Activated B cell treated with CpG ODN at 0.5 μM for 24 hours (primary cell): ENCODE results near the gene RBFOX2. TPM values are rescaled to one million over a fixed set of nuclear protein-coding genes. Genes with fewer than 3 reads are reported as not detected.

ENCODE experiments used
- ATAC-seq: fragments of 200-7000 bp; cut with Tn5 transposase; one replicate; pipeline ENCODE4 v1.10.0; 2021; ENCODE audit warnings: low read depth, mild to moderate bottlenecking, moderate library complexity
- CTCF ChIA-PET: fragments of 350-600 bp; sonication (Branson Sonifier 250); formaldehyde crosslinking; loops from one replicate; lab custom pipeline; 2021; ENCODE audit warnings: antibody characterized with exemption; lab: Charles Lee
- POLR2A ChIA-PET: fragments of 350-600 bp; sonication (Branson Sonifier 250); formaldehyde crosslinking; loops from one replicate; lab custom pipeline; 2021; ENCODE audit warnings: antibody characterized with exemption; lab: Charles Lee
- DNase-seq: peaks from one replicate; pipeline ENCODE4 v3.0.0; 2022
- H3K27ac Mint-ChIP-seq: one replicate; pipeline ENCODE4 v1.8.0; 2020; ENCODE audit warnings: mixed read lengths
- H3K27me3 Mint-ChIP-seq: one replicate; pipeline ENCODE4 v1.8.0; 2021; ENCODE audit warnings: mixed read lengths
- H3K36me3 Mint-ChIP-seq: one replicate; pipeline ENCODE4 v1.8.0; 2021; ENCODE audit warnings: low read depth, mixed read lengths
- H3K4me1 Mint-ChIP-seq: one replicate; pipeline ENCODE4 v1.8.0; 2021; ENCODE audit warnings: mixed read lengths
- H3K4me3 Mint-ChIP-seq: one replicate; pipeline ENCODE4 v1.8.0; 2020; ENCODE audit warnings: mild to moderate bottlenecking, mixed read lengths
- H3K9me3 Mint-ChIP-seq: one replicate; pipeline ENCODE4 v1.8.0; 2020; ENCODE audit warnings: mixed read lengths
- CTCF ChIP-seq: fragments of 200-600 bp; IDR thresholded peaks from one replicate; pipeline ENCODE4 v1.8.0; 2022; ENCODE audit warnings: antibody characterized with exemption, mild to moderate bottlenecking
- intact Hi-C: fragments of 100-400 bp; cut with micrococcal nuclease; formaldehyde crosslinking; loops from one replicate; pipeline ENCODE4 v1.15.1; 2024
- total RNA-seq: library from RNA; stranded (reverse); gene quantifications from 2 replicates; pipeline ENCODE4 v1.2.3, GENCODE V29; 2022

RBFOX2 gene
- total RNA-seq, 1 donor from 2014 or later, result not detected

- peaks cover 25% of the 10 kb centered on the region for H3K27me3 Mint-ChIP-seq
- no peak overlapping the region for H3K4me3 Mint-ChIP-seq
- intact Hi-C loops, result no loop called here
- ATAC-seq, result no peak
- no peak for TF ChIP-seq CTCF
- POLR2A ChIA-PET, result no interaction called here
- no peaks in the 10 kb centered on the region for H3K36me3 Mint-ChIP-seq
- DNase-seq, result no peak
- H3K9me3 Mint-ChIP-seq, result no peaks in the 10 kb centered on the region
- no peak overlapping the region for H3K27ac Mint-ChIP-seq
- CTCF ChIA-PET, result no interaction called here
- H3K4me1 Mint-ChIP-seq, result peaks cover 3% of the 10 kb centered on the region
Measured at GRCh38 chr22:35873426-35873825, 155.2 kb downstream of the RBFOX2 start.

- Mint-ChIP-seq H3K36me3 (no peaks in the 10 kb centered on the region), H3K4me1 (peaks cover 3% of the 10 kb centered on the region), H3K27ac (no peak overlapping the region), H3K27me3 (peaks cover 25% of the 10 kb centered on the region), H3K4me3 (no peak overlapping the region), H3K9me3 (no peaks in the 10 kb centered on the region)
- no peak for DNase-seq
- intact Hi-C loops, result no loop called here
- POLR2A ChIA-PET, result no interaction called here
- no peak for ATAC-seq
- no peak for TF ChIP-seq CTCF
- CTCF ChIA-PET, result no interaction called here
Measured at GRCh38 chr22:35872451-35872850, 156.2 kb downstream of the RBFOX2 start.

GRCh38 chr22:35870517-35871293 is 157.9 kb downstream of the RBFOX2 start:
- no peak overlapping the region for H3K4me3 Mint-ChIP-seq

GRCh38 chr22:35868938-35869337 is 159.7 kb downstream of the RBFOX2 start:
- H3K36me3 Mint-ChIP-seq, result no peaks in the 10 kb centered on the region
- peaks cover 22% of the 10 kb centered on the region for H3K27me3 Mint-ChIP-seq
- peaks cover 3% of the 10 kb centered on the region for H3K4me1 Mint-ChIP-seq
- H3K4me3 Mint-ChIP-seq, result no peak overlapping the region
- intact Hi-C loops, result no loop called here
- POLR2A ChIA-PET, result no interaction called here
- no peak for TF ChIP-seq CTCF
- ATAC-seq (no peak), DNase-seq (no peak)
- H3K27ac Mint-ChIP-seq, result no peak overlapping the region
- no peaks in the 10 kb centered on the region for H3K9me3 Mint-ChIP-seq
- CTCF ChIA-PET, result no interaction called here

More at GRCh38 chr22:35870517-35871293, 157.9 kb downstream of the RBFOX2 start:
- intact Hi-C loops, result no loop called here
- ChIA-PET CTCF (no interaction called here), POLR2A (no interaction called here)
- Mint-ChIP-seq H3K27me3 (peaks cover 25% of the 10 kb centered on the region), H3K36me3 (no peaks in the 10 kb centered on the region), H3K27ac (no peak overlapping the region), H3K9me3 (no peaks in the 10 kb centered on the region), H3K4me1 (peaks cover 3% of the 10 kb centered on the region)
- ATAC-seq, result no peak
- no peak for TF ChIP-seq CTCF
- DNase-seq, result no peak

- H3K9me3 Mint-ChIP-seq, result no peaks in the 10 kb centered on the region
- no peak overlapping the region for H3K27ac Mint-ChIP-seq
- no peak for ATAC-seq
- ChIA-PET CTCF (no interaction called here), POLR2A (no interaction called here)
- no peaks in the 10 kb centered on the region for H3K4me1 Mint-ChIP-seq
- intact Hi-C loops, result no loop called here
- DNase-seq, result no peak
- no peaks in the 10 kb centered on the region for H3K36me3 Mint-ChIP-seq
- peaks cover 9% of the 10 kb centered on the region for H3K27me3 Mint-ChIP-seq
- TF ChIP-seq CTCF, result no peak
- H3K4me3 Mint-ChIP-seq, result no peak overlapping the region
Measured at GRCh38 chr22:35866651-35867050, 162.0 kb downstream of the RBFOX2 start.
